Chondrocyte (in vitro differentiated cells): Measurements from ENCODE around the gene ELFN2. TPM values are rescaled to one million over a fixed set of nuclear protein-coding genes. Genes with fewer than 3 reads are reported as not detected.

Experiments used
- DNase-seq: peaks from one replicate; pipeline ENCODE4 v3.0.0; 2021; ENCODE audit warnings: mixed read lengths, low spot score
- H3K27ac Mint-ChIP-seq: one replicate; pipeline ENCODE4 v1.8.0; 2021; ENCODE audit warnings: mild to moderate bottlenecking, moderate library complexity, mixed read lengths; ENCODE audit not compliant: unreplicated experiment
- H3K27me3 Mint-ChIP-seq: 2 replicates; pipeline ENCODE4 v1.8.0; 2021; ENCODE audit warnings: low read depth, mixed read lengths
- H3K36me3 Mint-ChIP-seq: 2 replicates; pipeline ENCODE4 v1.8.0; 2021; ENCODE audit warnings: low read depth, mixed read lengths
- H3K4me1 Mint-ChIP-seq: 2 replicates; pipeline ENCODE4 v1.8.0; 2021; ENCODE audit warnings: low read depth, mild to moderate bottlenecking, mixed read lengths
- H3K4me3 Mint-ChIP-seq: one replicate; pipeline ENCODE4 v1.8.0; 2021; ENCODE audit warnings: mild to moderate bottlenecking, moderate library complexity, mixed read lengths; ENCODE audit not compliant: unreplicated experiment
- H3K9me3 Mint-ChIP-seq: 2 replicates; pipeline ENCODE4 v1.8.0; 2021; ENCODE audit warnings: low read depth, mixed read lengths
- total RNA-seq: library from RNA; stranded (reverse); gene quantifications from 3 replicates; pipeline ENCODE4 v1.2.1, GENCODE V29; 2021
- TF ChIP-seq, protein P1 (sequence below): fragments of 200-600 bp; sonication (generic); IDR thresholded peaks from 2 replicates; pipeline ENCODE4 v1.5.0; 2021; ENCODE audit warnings: antibody characterized with exemption, mild to moderate bottlenecking, moderate library complexity

ELFN2 gene
- total RNA-seq, 1 donor from 2014 or later: 0.65 TPM

DNA sequence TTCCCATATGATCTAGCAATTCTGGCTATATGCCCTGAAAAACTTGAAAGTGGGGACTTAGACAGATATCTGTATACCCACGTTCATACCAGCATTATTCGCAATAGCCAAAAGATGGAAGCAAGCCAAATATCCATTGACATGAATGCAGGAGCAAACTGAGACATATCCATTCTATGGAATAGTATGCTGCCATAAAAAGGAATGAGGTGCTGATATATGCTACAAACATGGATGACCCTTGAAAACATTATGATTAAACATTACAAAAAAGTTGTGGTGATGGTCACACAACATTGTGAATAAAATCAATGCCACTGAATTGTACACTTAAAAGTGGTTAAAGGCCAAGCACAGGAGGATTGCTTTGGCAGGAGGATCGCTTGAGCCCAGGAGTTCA, 33.4 kb upstream of the ELFN2 start:
- no peak overlapping the region for H3K4me3 Mint-ChIP-seq
- H3K36me3 Mint-ChIP-seq: no peaks in the 10 kb centered on the region
- H3K27ac Mint-ChIP-seq: no peak overlapping the region
- TF ChIP-seq, protein P1, sequence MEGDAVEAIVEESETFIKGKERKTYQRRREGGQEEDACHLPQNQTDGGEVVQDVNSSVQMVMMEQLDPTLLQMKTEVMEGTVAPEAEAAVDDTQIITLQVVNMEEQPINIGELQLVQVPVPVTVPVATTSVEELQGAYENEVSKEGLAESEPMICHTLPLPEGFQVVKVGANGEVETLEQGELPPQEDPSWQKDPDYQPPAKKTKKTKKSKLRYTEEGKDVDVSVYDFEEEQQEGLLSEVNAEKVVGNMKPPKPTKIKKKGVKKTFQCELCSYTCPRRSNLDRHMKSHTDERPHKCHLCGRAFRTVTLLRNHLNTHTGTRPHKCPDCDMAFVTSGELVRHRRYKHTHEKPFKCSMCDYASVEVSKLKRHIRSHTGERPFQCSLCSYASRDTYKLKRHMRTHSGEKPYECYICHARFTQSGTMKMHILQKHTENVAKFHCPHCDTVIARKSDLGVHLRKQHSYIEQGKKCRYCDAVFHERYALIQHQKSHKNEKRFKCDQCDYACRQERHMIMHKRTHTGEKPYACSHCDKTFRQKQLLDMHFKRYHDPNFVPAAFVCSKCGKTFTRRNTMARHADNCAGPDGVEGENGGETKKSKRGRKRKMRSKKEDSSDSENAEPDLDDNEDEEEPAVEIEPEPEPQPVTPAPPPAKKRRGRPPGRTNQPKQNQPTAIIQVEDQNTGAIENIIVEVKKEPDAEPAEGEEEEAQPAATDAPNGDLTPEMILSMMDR: no peak
- H3K9me3 Mint-ChIP-seq: no peaks in the 10 kb centered on the region
- H3K27me3 Mint-ChIP-seq: peaks cover 33% of the 10 kb centered on the region
- no peak for DNase-seq
- H3K4me1 Mint-ChIP-seq: peaks cover 12% of the 10 kb centered on the region

DNA sequence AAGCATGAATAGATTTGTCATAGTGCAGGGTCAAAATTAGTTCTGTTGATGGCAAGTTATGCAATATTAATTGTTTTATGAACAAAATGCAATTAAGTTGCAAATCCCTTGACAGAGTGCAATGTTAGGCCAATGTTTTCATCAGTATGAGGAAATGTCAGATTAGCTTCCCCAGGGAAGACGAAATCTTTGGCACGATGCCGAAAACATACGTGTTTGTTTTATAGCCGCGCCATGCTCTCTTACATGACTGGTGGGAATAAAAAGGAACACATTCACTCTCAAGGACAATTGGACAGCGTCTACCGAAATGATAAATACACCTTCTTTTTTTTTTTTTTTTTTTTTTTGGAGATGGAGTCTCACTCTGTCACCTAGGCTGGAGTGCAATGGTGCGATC, 31.9 kb upstream of the ELFN2 start:
- Mint-ChIP-seq H3K4me1 (peaks cover 27% of the 10 kb centered on the region), H3K36me3 (no peaks in the 10 kb centered on the region), H3K27me3 (peaks cover 31% of the 10 kb centered on the region), H3K27ac (no peak overlapping the region), H3K9me3 (no peaks in the 10 kb centered on the region), H3K4me3 (no peak overlapping the region)
- DNase-seq: no peak
- TF ChIP-seq, protein P1: no peak

DNA sequence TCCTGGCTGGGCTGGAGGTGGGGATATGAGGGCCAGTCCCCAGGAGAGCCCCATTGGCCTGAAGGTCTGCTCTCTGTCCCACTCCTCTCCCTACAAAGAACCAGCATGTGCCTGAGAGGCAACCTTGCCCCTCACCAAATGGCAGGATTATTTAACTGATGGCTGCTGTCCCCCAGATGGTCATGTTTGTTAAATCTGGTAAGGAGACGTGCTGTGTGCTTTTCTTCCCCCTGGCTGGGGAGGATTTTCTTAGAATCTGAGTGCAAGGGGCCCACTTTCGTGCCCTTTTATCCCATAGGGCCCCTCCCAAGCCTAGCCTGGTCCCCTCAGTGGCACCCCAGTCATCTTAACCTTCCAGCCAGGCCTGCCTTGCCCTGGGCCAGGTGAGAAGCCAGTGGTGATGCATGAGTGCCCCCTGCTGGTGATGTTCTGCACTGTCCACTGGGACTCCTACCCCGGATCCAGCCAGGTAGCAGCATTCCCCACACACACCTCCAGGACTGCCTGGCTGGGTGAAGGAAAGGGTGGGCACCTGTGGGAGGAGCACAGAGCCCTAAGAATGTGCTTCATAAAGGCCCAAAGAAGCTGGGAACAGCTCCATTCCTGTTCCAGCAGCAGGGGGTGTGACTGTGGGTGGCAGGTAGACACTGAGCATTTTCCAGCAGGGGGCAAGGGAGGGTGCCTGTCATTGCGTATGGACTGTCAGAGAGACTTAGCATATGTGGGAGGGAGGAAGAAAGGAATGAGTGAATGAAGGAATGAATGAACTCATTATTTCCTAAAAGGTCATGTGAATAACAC, 30.0 kb upstream of the ELFN2 start:
- Mint-ChIP-seq H3K4me3 (no peak overlapping the region), H3K4me1 (peaks cover 28% of the 10 kb centered on the region)
- no peak for DNase-seq

DNA sequence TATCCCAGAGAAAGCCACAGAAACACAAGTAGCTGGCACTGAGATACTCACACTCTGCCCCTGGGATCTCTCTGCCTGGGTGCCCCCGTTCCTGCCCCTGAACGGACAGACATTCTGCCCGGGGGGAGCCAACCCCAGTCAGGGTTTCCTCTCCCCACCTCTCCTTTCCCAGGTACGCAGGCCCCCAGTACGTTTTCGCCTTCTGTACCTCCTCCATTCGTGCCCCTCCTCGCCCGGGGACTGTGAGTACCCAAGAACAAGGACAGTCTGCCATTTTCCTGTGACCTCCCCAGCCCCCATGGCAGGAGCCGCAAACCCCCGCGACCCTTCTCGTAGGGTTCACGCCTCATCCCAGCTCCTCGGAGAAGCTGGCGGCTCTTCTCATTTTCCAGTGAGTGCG, 29.1 kb upstream of the ELFN2 start:
- DNase-seq: no peak
- Mint-ChIP-seq H3K4me1 (peaks cover 28% of the 10 kb centered on the region), H3K36me3 (no peaks in the 10 kb centered on the region), H3K27ac (peak overlapping the region; percentile 29), H3K27me3 (peaks cover 18% of the 10 kb centered on the region), H3K4me3 (no peak overlapping the region), H3K9me3 (no peaks in the 10 kb centered on the region)
- TF ChIP-seq, protein P1: no peak

More for the DNA sequence above, 30.0 kb upstream of the ELFN2 start:
- no peaks in the 10 kb centered on the region for H3K9me3 Mint-ChIP-seq
- H3K27me3 Mint-ChIP-seq: peaks cover 25% of the 10 kb centered on the region
- TF ChIP-seq, protein P1: peak; percentile 98
- H3K27ac Mint-ChIP-seq: no peak overlapping the region
- H3K36me3 Mint-ChIP-seq: no peaks in the 10 kb centered on the region

DNA sequence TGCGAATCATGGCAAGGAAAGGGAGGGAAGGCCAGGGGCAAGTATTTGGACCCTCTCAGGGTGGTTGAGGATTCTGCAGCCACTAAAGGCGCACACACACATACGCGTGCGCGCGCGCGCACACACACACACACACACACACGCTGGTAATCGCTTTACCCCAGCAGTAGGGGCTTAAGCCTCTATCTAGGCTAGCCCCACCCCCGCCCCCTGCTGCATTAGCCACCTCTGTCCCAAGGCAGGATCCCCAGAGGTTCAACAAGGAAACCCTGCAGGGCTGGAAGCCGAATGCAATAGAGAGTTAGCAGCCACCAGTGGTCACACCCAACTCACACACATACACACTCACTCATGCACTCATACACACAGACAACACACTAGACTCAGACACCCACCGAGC, 28.6 kb upstream of the ELFN2 start:
- DNase-seq: no peak

More for the DNA sequence above, 28.6 kb upstream of the ELFN2 start:
- peaks cover 2% of the 10 kb centered on the region for H3K36me3 Mint-ChIP-seq
- peaks cover 28% of the 10 kb centered on the region for H3K4me1 Mint-ChIP-seq
- TF ChIP-seq, protein P1: no peak
- H3K27ac Mint-ChIP-seq: peak overlapping the region; percentile 97
- H3K27me3 Mint-ChIP-seq: peaks cover 18% of the 10 kb centered on the region
- no peak overlapping the region for H3K4me3 Mint-ChIP-seq
- H3K9me3 Mint-ChIP-seq: peaks cover 4% of the 10 kb centered on the region
